Measurements from ENCODE around the gene APBB2. TPM values are rescaled to one million over a fixed set of nuclear protein-coding genes. Genes with fewer than 3 reads are reported as not detected.
A peak's percentile ranks its signal among the peaks of the same experiment; 100 is the strongest.

The APBB2 gene
- total and polyA plus RNA-seq, 2 of the 4 experiments (the other 2 are of a cell fraction), result 47.9 to 75.5 TPM

DNA sequence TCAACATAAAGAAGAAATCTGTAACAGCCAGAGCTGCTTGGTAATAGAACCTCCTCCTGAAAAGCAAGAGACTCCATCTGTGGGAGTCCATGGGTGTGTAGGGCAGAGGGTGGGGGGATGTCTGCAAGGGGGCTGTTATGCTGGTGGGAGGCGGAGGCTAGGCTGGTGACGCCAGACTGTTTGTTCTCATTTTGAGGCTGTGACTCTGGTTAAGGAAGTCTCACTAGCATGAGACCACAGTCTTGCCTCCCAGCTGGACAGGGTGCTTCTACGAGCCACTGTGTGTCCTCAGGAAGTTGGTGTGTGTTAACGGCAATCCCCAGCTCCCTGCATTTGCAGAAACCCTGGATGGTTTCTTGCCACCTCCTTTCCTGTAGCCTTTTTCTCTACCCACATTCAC, 384.8 kb downstream of the APBB2 start:
- H3K4me1 ChIP-seq (ENCODE audit: control insufficient read depth, insufficient read depth, low read length), result no peaks in the 10 kb centered on the region
- WGBS, 2 experiments (ENCODE audit: extremely low coverage in 2 of 2, insufficient read length in 1 of 2), result no CpG with 5 or more reads among the region's 4 CpGs
- no peak overlapping the region for H4K91ac ChIP-seq (ENCODE audit: insufficient read depth, low read depth, low read length)
- no peak overlapping the region for H3K23ac ChIP-seq (ENCODE audit: low read depth, low read length)
- no peak overlapping the region for H3K14ac ChIP-seq (replicated peaks; ENCODE audit: low read depth, low read length)
- no peak overlapping the region for H2BK15ac ChIP-seq (ENCODE audit: low read depth, low read length)
- no peak for TF ChIP-seq CEBPB (IDR thresholded peaks at IDR 0.05; ENCODE audit: low read depth, low read length)
- no peak overlapping the region for H3K4me3 ChIP-seq (ENCODE audit: insufficient read depth, low read depth, low read length)
- BruUV-seq (replicated peaks), result no TSS peak
- no peaks in the 10 kb centered on the region for H3K27me3 ChIP-seq (ENCODE audit: control insufficient read depth, insufficient read depth, low read length)
- ChIA-PET POLR2A (ENCODE audit: unreplicated experiment) (no interaction called here), CTCF (interaction anchor here (1.4 kb wide), 1 partner anchor 12 kb away, joined by 4 read pairs; no protein-coding TSS in a partner anchor)
- no peaks in the 10 kb centered on the region for H3K79me1 ChIP-seq (ENCODE audit: low read depth in 1 of 2, low read length in 2 of 2)
- H3K36me3 ChIP-seq (ENCODE audit: control insufficient read depth, insufficient read depth, low read length), result peaks cover 14% of the 10 kb centered on the region; the same call in 1 of the 2 replicates
- H4K20me1 ChIP-seq (ENCODE audit: insufficient read depth, low read length), result no peaks in the 10 kb centered on the region
- no peak overlapping the region for H3K27ac ChIP-seq (ENCODE audit: insufficient read depth, low read length)
- no peak overlapping the region for H2BK5ac ChIP-seq (ENCODE audit: low read depth, low read length, poor library complexity, severe bottlenecking)
- DNase-seq, result no peak
- H3K9ac ChIP-seq (ENCODE audit: low read depth, low read length), result no peak overlapping the region
- no peak overlapping the region for H2AK5ac ChIP-seq (ENCODE audit: low read depth, low read length)
- H3K4ac ChIP-seq (ENCODE audit: low read depth, low read length), result no peak overlapping the region
- H4K8ac ChIP-seq (ENCODE audit: low read depth in 2 of 2, low read length in 2 of 2), result no peak overlapping the region
- no peaks in the 10 kb centered on the region for H3K9me3 ChIP-seq (ENCODE audit: control insufficient read depth, insufficient read depth, low read length)
- H4K5ac ChIP-seq (ENCODE audit: low read depth, low read length), result no peak overlapping the region
- no peak overlapping the region for H3K56ac ChIP-seq (ENCODE audit: extremely low read depth, insufficient read depth, low read length)
- dilution Hi-C loops (cut with HindIII; ENCODE audit: low sequenced_read_pairs, unreplicated experiment) (no loop called here), intact Hi-C loops (cut with micrococcal nuclease) (no loop called here), in situ Hi-C loops (cut with MboI; ENCODE audit: low sequenced_read_pairs) (no loop called here)
- H3K4me2 ChIP-seq (ENCODE audit: low read depth, low read length), result no peak overlapping the region
- peak overlapping the region; percentile 50 for H2AK9ac ChIP-seq (replicated peaks; ENCODE audit: low read depth, low read length, poor library complexity)
- no peak overlapping the region for H3K18ac ChIP-seq (ENCODE audit: low read depth, low read length)
- H2BK120ac ChIP-seq (ENCODE audit: low read depth, low read length), result no peak overlapping the region
- no peak overlapping the region for H2BK20ac ChIP-seq (ENCODE audit: low read depth, low read length)
- H2AFZ ChIP-seq (replicated peaks; ENCODE audit: low read length, poor library complexity), result no peak overlapping the region
- no peak for ATAC-seq (ENCODE audit: low read depth)
- peaks cover 10% of the 10 kb centered on the region; the same call in 1 of the 2 replicates for H3K9me1 ChIP-seq (ENCODE audit: insufficient read depth, low read length)

Measured in IMR-90 (cell line).